CD4-positive, alpha-beta T cell (primary cell): ENCODE data around the gene MYL3. TPM values are rescaled to one million over a fixed set of nuclear protein-coding genes. Genes with fewer than 3 reads are reported as not detected.

ENCODE experiments used
- ATAC-seq: fragments of 200-7000 bp; cut with Tn5 transposase; one replicate; pipeline ENCODE4 v1.10.0; 2022; ENCODE audit warnings: mild to moderate bottlenecking; ENCODE audit not compliant: poor library complexity
- CTCF ChIA-PET: fragments of 350-600 bp; sonication (Branson Sonifier 250); formaldehyde crosslinking; loops from one replicate; lab custom pipeline; 2021; ENCODE audit warnings: antibody characterized with exemption, inconsistent platforms; lab: Charles Lee
- POLR2A ChIA-PET: fragments of 350-600 bp; sonication (Branson Sonifier 250); formaldehyde crosslinking; loops from one replicate; lab custom pipeline; 2021; ENCODE audit warnings: antibody characterized with exemption, inconsistent platforms; lab: Charles Lee
- DNase-seq, 14 experiments: peaks; one replicate each; pipeline ENCODE4 v3.0.0-alpha.2; 2013 to 2020; ENCODE audit warnings: mixed read lengths in 2 of 14
- H3K27ac ChIP-seq, 2 donors: one replicate each; pipeline versions ENCODE4 v1.5.1 to v1.7.0; 2013; ENCODE audit warnings: low read length in 2 of 2, low read depth in 1 of 2, mild to moderate bottlenecking in 1 of 2
- H3K27me3 ChIP-seq, 2 experiments: 1 replicate in 1 of 2; 2 replicates in 1 of 2; pipeline versions ENCODE4 v1.6.1 to v1.7.0; 2013; ENCODE audit warnings: low read length in 2 of 2, control low read depth in 1 of 2, mild to moderate bottlenecking in 1 of 2, moderate library complexity in 1 of 2; ENCODE audit not compliant: insufficient read depth in 2 of 2, control insufficient read depth in 1 of 2
- H3K36me3 ChIP-seq: one replicate; pipeline ENCODE4 v1.6.1; 2013; ENCODE audit warnings: low read length, control low read depth; ENCODE audit not compliant: insufficient read depth
- H3K4me1 ChIP-seq: one replicate; pipeline ENCODE4 v1.6.1; 2013; ENCODE audit warnings: low read length, control low read depth; ENCODE audit not compliant: insufficient read depth
- H3K4me3 ChIP-seq: one replicate; pipeline ENCODE4 v1.5.1; 2013; ENCODE audit warnings: mild to moderate bottlenecking, low read length, moderate library complexity
- H3K9me3 ChIP-seq, 2 experiments: 1 replicate in 1 of 2; 2 replicates in 1 of 2; pipeline versions ENCODE4 v1.6.1 to v1.7.0; 2013; ENCODE audit warnings: low read length in 2 of 2, mild to moderate bottlenecking in 2 of 2, control low read depth in 1 of 2, moderate library complexity in 1 of 2; ENCODE audit not compliant: control insufficient read depth in 1 of 2, insufficient read depth in 1 of 2
- H3K27ac Mint-ChIP-seq: one replicate; pipeline ENCODE4 v1.8.0; 2020; ENCODE audit warnings: mixed read lengths
- H3K27me3 Mint-ChIP-seq: one replicate; pipeline ENCODE4 v1.8.0; 2021; ENCODE audit warnings: mixed read lengths
- H3K36me3 Mint-ChIP-seq: one replicate; pipeline ENCODE4 v1.8.0; 2021; ENCODE audit warnings: low read depth, mixed read lengths
- H3K4me1 Mint-ChIP-seq: one replicate; pipeline ENCODE4 v1.8.0; 2021; ENCODE audit warnings: low read depth, mixed read lengths
- H3K4me3 Mint-ChIP-seq: one replicate; pipeline ENCODE4 v1.8.0; 2020; ENCODE audit warnings: mild to moderate bottlenecking, mixed read lengths
- H3K9me3 Mint-ChIP-seq: one replicate; pipeline ENCODE4 v1.8.0; 2020; ENCODE audit warnings: mixed read lengths
- CTCF ChIP-seq: fragments of 200-600 bp; IDR thresholded peaks from one replicate; pipeline ENCODE4 v1.8.0; 2022; ENCODE audit warnings: antibody characterized with exemption, mild to moderate bottlenecking
- intact Hi-C, 2 experiments: fragments of 100-400 bp; cut with DNase I in 1 of 2; cut with micrococcal nuclease in 1 of 2; formaldehyde crosslinking; loops; one replicate each; pipeline versions ENCODE4 v1.15.1 to v1.9.0; 2023 to 2025; cut with DNase I, micrococcal nuclease
- total RNA-seq, 174 experiments: library from RNA in 2 of 174; stranded (reverse) in 2 of 174; gene quantifications; one replicate each; pipeline ENCODE4 v1.2.3 and lab custom pipeline; 2021 to 2026

MYL3 gene
- total RNA-seq, 2 experiments from 2014 or later = not detected

GRCh38 chr3:46835491-46835890, 27.8 kb downstream of the MYL3 start:
- Mint-ChIP-seq H3K36me3 (peaks cover 23% of the 10 kb centered on the region), H3K9me3 (peaks cover 10% of the 10 kb centered on the region), H3K4me1 (no peaks in the 10 kb centered on the region), H3K27ac (no peak overlapping the region), H3K27me3 (no peaks in the 10 kb centered on the region), H3K4me3 (no peak overlapping the region)
- H3K27me3 ChIP-seq = no peaks in the 10 kb centered on the region
- no peak for DNase-seq
- ChIA-PET CTCF (interaction anchor here (1.4 kb wide), 1 partner anchor 11 kb away, joined by 3 read pairs; no protein-coding TSS in a partner anchor), POLR2A (no interaction called here)
- no peaks in the 10 kb centered on the region for H3K4me1 ChIP-seq
- ATAC-seq = no peak
- no peak for TF ChIP-seq CTCF
- intact Hi-C loops = no loop called here
- H3K36me3 ChIP-seq = no peaks in the 10 kb centered on the region
- no peak overlapping the region for H3K4me3 ChIP-seq
- H3K27ac ChIP-seq = no peak overlapping the region
- peaks cover 12 to 14% of the 10 kb centered on the region in 2 experiments for H3K9me3 ChIP-seq

- Histone ChIP-seq H3K36me3 (no peaks in the 10 kb centered on the region), H3K27me3 (no peaks in the 10 kb centered on the region), H3K4me1 (no peaks in the 10 kb centered on the region), H3K9me3 (peaks cover 9 to 10% of the 10 kb centered on the region in 2 experiments), H3K4me3 (no peak overlapping the region), H3K27ac (no peak overlapping the region)
- H3K36me3 Mint-ChIP-seq = peaks cover 20% of the 10 kb centered on the region
- DNase-seq = no peak
- no peak overlapping the region for H3K4me3 Mint-ChIP-seq
- no peak for TF ChIP-seq CTCF
- CTCF ChIA-PET = interaction anchor here (1.4 kb wide), 1 partner anchor 11 kb away, joined by 3 read pairs; no protein-coding TSS in a partner anchor
- POLR2A ChIA-PET = no interaction called here
- H3K27me3 Mint-ChIP-seq = no peaks in the 10 kb centered on the region
- no peak overlapping the region for H3K27ac Mint-ChIP-seq
- ATAC-seq = no peak
- no peaks in the 10 kb centered on the region for H3K4me1 Mint-ChIP-seq
- intact Hi-C loops = no loop called here
- H3K9me3 Mint-ChIP-seq = peaks cover 7% of the 10 kb centered on the region
Measured at GRCh38 chr3:46835054-46835453, 28.2 kb downstream of the MYL3 start.

- ATAC-seq (no peak), DNase-seq (no peak)
- POLR2A ChIA-PET = no interaction called here
- intact Hi-C loops = no loop called here
- Histone ChIP-seq H3K4me3 (no peak overlapping the region), H3K27me3 (no peaks in the 10 kb centered on the region), H3K9me3 (peaks cover 0 to 3% of the 10 kb centered on the region in 2 experiments), H3K27ac (no peak overlapping the region), H3K4me1 (no peaks in the 10 kb centered on the region), H3K36me3 (no peaks in the 10 kb centered on the region)
- no peak for TF ChIP-seq CTCF
- Mint-ChIP-seq H3K27ac (no peak overlapping the region), H3K27me3 (no peaks in the 10 kb centered on the region), H3K36me3 (peaks cover 13% of the 10 kb centered on the region), H3K4me3 (no peak overlapping the region), H3K9me3 (peaks cover 5% of the 10 kb centered on the region), H3K4me1 (no peaks in the 10 kb centered on the region)
- CTCF ChIA-PET = no interaction called here
Measured at GRCh38 chr3:46833346-46834300, 29.6 kb downstream of the MYL3 start.
